ENCODE data around the gene HLA-DQA1. TPM values are rescaled to one million over a fixed set of nuclear protein-coding genes. Genes with fewer than 3 reads are reported as not detected.

Gene HLA-DQA1
- total and polyA plus RNA-seq, 10 of the 15 experiments (the other 5 are each of a cell fraction or from before 2014, with no cell fraction given): 289 to 1,769 (median 460) TPM

- peaks cover 25% of the 10 kb centered on the region for H3K4me1 ChIP-seq (ENCODE audit: control insufficient read depth, insufficient read depth, low read length)
- H3K27me3 ChIP-seq (replicated peaks in 1 of 2; ENCODE audit: control insufficient read depth in 2 of 2, insufficient read depth in 2 of 2, low read length in 1 of 2): no peaks in the 10 kb centered on the region
- DNase-seq (ENCODE audit: low read depth, low spot score) (peak; percentile 79), ATAC-seq (peak; percentile 84), FAIRE-seq (peak; percentile 61)
- ChIA-PET SMC1A (ENCODE audit: uncharacterized antibody, unreplicated experiment) (interaction anchor here (0.7 to 8.6 kb wide), 28 partner anchors 11 to 275 kb away, joined by 3 to 154 read pairs (median 4); partner anchors contain the start of genes HLA-DQA1, HLA-DQB1, HLA-DRA and TAP2), POLR2A (interaction anchor here (0.7 to 6.4 kb wide), 17 partner anchors 22 to 259 kb away, joined by 3 to 130 read pairs (median 4); partner anchors contain the start of genes HLA-DQA1, HLA-DQB1, HLA-DRA and HLA-DRB1), CTCF (interaction anchor here (0.7 to 3.7 kb wide), 17 partner anchors 12 to 275 kb away, joined by 3 to 125 read pairs (median 5); partner anchors contain the start of gene HLA-DRA), RAD21 (ENCODE audit: unreplicated experiment) (interaction anchor here (0.7 to 3.9 kb wide), 25 partner anchors 11 to 275 kb away, joined by 3 to 119 read pairs (median 4); partner anchors contain the start of genes HLA-DQA1, HLA-DQB1, HLA-DRA and HLA-DRB1)
- H3K27ac ChIP-seq (ENCODE audit: control insufficient read depth, insufficient read depth): peak overlapping the region; percentile 65
- peak overlapping the region; percentile 40 for H3K4me2 ChIP-seq (ENCODE audit: control insufficient read depth, insufficient read depth)
- intact Hi-C loops (cut with micrococcal nuclease; ENCODE audit: unreplicated experiment) (loop anchor here (1.0 to 2.0 kb wide), 2 partner anchors 68 to 251 kb away; partner anchors contain the start of gene HLA-DRA), in situ Hi-C loops (cut with MboI) (no loop called here)
- 2% methylated on average over 5 of the region's 5 CpGs for WGBS (ENCODE audit: insufficient coverage, insufficient replicate concordance, low lambda C conversion rate, missing lambda C conversion rate)
- H3K9me3 ChIP-seq (replicated peaks; ENCODE audit: control insufficient read depth, insufficient read depth, low read length): no peaks in the 10 kb centered on the region
- no peaks in the 10 kb centered on the region for H4K20me1 ChIP-seq (ENCODE audit: control insufficient read depth, insufficient read depth)
- no peaks in the 10 kb centered on the region for H3K36me3 ChIP-seq (ENCODE audit: control insufficient read depth in 2 of 2, insufficient read depth in 2 of 2, low read length in 1 of 2)
- 0 out of 2 replicates have a peak overlapping the region, but pooled peaks have one; percentile 14 for H3K4me3 ChIP-seq
- H2AFZ ChIP-seq (ENCODE audit: control insufficient read depth, low read depth, low read length): no peak overlapping the region
- BruUV-seq (replicated peaks): TSS peak; percentile 100
- 0 out of 2 replicates have a peak, but pooled peaks cover 2% of the 10 kb centered on the region for H3K79me2 ChIP-seq (ENCODE audit: control insufficient read depth, insufficient read depth, low read length)
- no peak overlapping the region for H3K9ac ChIP-seq (ENCODE audit: control insufficient read depth, insufficient read depth, low read length)
- TF ChIP-seq IRF4 (IDR thresholded peaks at IDR 0.05; ENCODE audit: low read depth, low read length) (peak; percentile 93), CHD4 (IDR thresholded peaks at IDR 0.05) (no peak), ATF7 (IDR thresholded peaks at IDR 0.05; ENCODE audit: low read depth) (no peak), RB1 (IDR thresholded peaks at IDR 0.05; ENCODE audit: borderline replicate concordance) (no peak), TARDBP (IDR thresholded peaks at IDR 0.05; ENCODE audit: borderline replicate concordance) (no peak), RAD21 (IDR thresholded peaks at IDR 0.05; ENCODE audit: insufficient read depth, low read depth, low read length) (no peak), SUZ12 (IDR thresholded peaks at IDR 0.05; ENCODE audit: unreplicated experiment) (no peak), NR2F1 (conservative IDR thresholded peaks at IDR 0.05) (no peak), KLF5 (IDR thresholded peaks at IDR 0.05; ENCODE audit: partially characterized antibody) (no peak), PAX8 (IDR thresholded peaks at IDR 0.05) (peak; percentile 82; the same call in 1 of the 2 replicates), SREBF2 (IDR thresholded peaks at IDR 0.05; ENCODE audit: low read length) (no peak), ATF2 (IDR thresholded peaks at IDR 0.05; ENCODE audit: low read length) (peak; percentile 84), MTA3 (IDR thresholded peaks at IDR 0.05; ENCODE audit: borderline replicate concordance, low read length) (peak; percentile 91), E4F1 (IDR thresholded peaks at IDR 0.05; ENCODE audit: borderline replicate concordance, partially characterized antibody) (no peak)
- TF ChIP-seq, protein P1, sequence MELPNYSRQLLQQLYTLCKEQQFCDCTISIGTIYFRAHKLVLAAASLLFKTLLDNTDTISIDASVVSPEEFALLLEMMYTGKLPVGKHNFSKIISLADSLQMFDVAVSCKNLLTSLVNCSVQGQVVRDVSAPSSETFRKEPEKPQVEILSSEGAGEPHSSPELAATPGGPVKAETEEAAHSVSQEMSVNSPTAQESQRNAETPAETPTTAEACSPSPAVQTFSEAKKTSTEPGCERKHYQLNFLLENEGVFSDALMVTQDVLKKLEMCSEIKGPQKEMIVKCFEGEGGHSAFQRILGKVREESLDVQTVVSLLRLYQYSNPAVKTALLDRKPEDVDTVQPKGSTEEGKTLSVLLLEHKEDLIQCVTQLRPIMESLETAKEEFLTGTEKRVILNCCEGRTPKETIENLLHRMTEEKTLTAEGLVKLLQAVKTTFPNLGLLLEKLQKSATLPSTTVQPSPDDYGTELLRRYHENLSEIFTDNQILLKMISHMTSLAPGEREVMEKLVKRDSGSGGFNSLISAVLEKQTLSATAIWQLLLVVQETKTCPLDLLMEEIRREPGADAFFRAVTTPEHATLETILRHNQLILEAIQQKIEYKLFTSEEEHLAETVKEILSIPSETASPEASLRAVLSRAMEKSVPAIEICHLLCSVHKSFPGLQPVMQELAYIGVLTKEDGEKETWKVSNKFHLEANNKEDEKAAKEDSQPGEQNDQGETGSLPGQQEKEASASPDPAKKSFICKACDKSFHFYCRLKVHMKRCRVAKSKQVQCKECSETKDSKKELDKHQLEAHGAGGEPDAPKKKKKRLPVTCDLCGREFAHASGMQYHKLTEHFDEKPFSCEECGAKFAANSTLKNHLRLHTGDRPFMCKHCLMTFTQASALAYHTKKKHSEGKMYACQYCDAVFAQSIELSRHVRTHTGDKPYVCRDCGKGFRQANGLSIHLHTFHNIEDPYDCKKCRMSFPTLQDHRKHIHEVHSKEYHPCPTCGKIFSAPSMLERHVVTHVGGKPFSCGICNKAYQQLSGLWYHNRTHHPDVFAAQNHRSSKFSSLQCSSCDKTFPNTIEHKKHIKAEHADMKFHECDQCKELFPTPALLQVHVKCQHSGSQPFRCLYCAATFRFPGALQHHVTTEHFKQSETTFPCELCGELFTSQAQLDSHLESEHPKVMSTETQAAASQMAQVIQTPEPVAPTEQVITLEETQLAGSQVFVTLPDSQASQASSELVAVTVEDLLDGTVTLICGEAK (IDR thresholded peaks at IDR 0.05; ENCODE audit: borderline replicate concordance): no peak; the same call in 1 of the 2 replicates
Observed at GRCh38 chr6:32689531-32690501, 52.6 kb downstream of the HLA-DQA1 start.
